ENCODE results near the gene GDA. TPM values are rescaled to one million over a fixed set of nuclear protein-coding genes. Genes with fewer than 3 reads are reported as not detected.

Gene GDA
- total RNA-seq, 4 donors from 2014 or later, result 0.49 to 0.66 TPM; not detected in 2

- TF ChIP-seq CTCF (IDR thresholded peaks at IDR 0.05; ENCODE audit: low read depth), result no peak
Measured at GRCh38 chr9:72256931-72257330, 107.7 kb downstream of the GDA start.

- TF ChIP-seq CTCF (IDR thresholded peaks at IDR 0.05; ENCODE audit: low read depth), result no peak
Measured at GRCh38 chr9:72257814-72258213, 108.6 kb downstream of the GDA start.

GRCh38 chr9:72262063-72262462, 112.8 kb downstream of the GDA start:
- TF ChIP-seq CTCF (IDR thresholded peaks at IDR 0.05; ENCODE audit: low read depth), result no peak

GRCh38 chr9:72263572-72263971, 114.3 kb downstream of the GDA start:
- TF ChIP-seq CTCF (IDR thresholded peaks at IDR 0.05; ENCODE audit: low read depth), result no peak

GRCh38 chr9:72268961-72269360, 119.7 kb downstream of the GDA start:
- no peak for TF ChIP-seq CTCF (IDR thresholded peaks at IDR 0.05; ENCODE audit: low read depth)

- no peak for TF ChIP-seq CTCF (IDR thresholded peaks at IDR 0.05; ENCODE audit: low read depth)
Measured at GRCh38 chr9:72271613-72272478, 122.6 kb downstream of the GDA start.

- TF ChIP-seq CTCF (IDR thresholded peaks at IDR 0.05; ENCODE audit: low read depth), result no peak
Measured at GRCh38 chr9:72274441-72274840, 125.2 kb downstream of the GDA start.

Measured in subcutaneous adipose tissue (tissue), 4 donors.